ENCODE data around the gene KCTD3.

KCTD3 gene

GRCh38 chr1:215566556-215567490, at the start of gene KCTD3:
TSS of gene KCTD3 (plus strand) at chr1:215567304. CDS start at chr1:215567686, 382 bp downstream.
- peak; percentile 1 for DNase-seq (ENCODE audit: low read depth)

- no peak for DNase-seq (ENCODE audit: low read depth)
These were observed 49.6 kb upstream of the KCTD3 start for GRCh38 chr1:215517441-215517891.

GRCh38 chr1:215518594-215518993, 48.5 kb upstream of the KCTD3 start:
- no peak for DNase-seq (ENCODE audit: low read depth)

GRCh38 chr1:215521279-215521678, 45.8 kb upstream of the KCTD3 start:
- DNase-seq (ENCODE audit: low read depth), result no peak

- no peak for DNase-seq (ENCODE audit: low read depth)
These were observed 43.8 kb upstream of the KCTD3 start for GRCh38 chr1:215523128-215523861.

GRCh38 chr1:215523906-215524305, 43.2 kb upstream of the KCTD3 start:
- no peak for DNase-seq (ENCODE audit: low read depth)

GRCh38 chr1:215526147-215526845, 40.8 kb upstream of the KCTD3 start:
- DNase-seq (ENCODE audit: low read depth), result no peak

GRCh38 chr1:215526846-215527151, 40.3 kb upstream of the KCTD3 start:
- DNase-seq (ENCODE audit: low read depth), result no peak

GRCh38 chr1:215529111-215529510, 38.0 kb upstream of the KCTD3 start:
- DNase-seq (ENCODE audit: low read depth), result no peak

- no peak for DNase-seq (ENCODE audit: low read depth)
These were observed 37.5 kb upstream of the KCTD3 start for GRCh38 chr1:215529571-215529970.

GRCh38 chr1:215530401-215530984, 36.6 kb upstream of the KCTD3 start:
- DNase-seq (ENCODE audit: low read depth), result no peak

GRCh38 chr1:215539803-215540570, 27.1 kb upstream of the KCTD3 start:
- DNase-seq (ENCODE audit: low read depth), result no peak

GRCh38 chr1:215542301-215542700, 24.8 kb upstream of the KCTD3 start:
- no peak for DNase-seq (ENCODE audit: low read depth)

GRCh38 chr1:215543191-215543606, 23.9 kb upstream of the KCTD3 start:
- no peak for DNase-seq (ENCODE audit: low read depth)

GRCh38 chr1:215543806-215544205, 23.3 kb upstream of the KCTD3 start:
- no peak for DNase-seq (ENCODE audit: low read depth)

- DNase-seq (ENCODE audit: low read depth), result no peak
These were observed 22.5 kb upstream of the KCTD3 start for GRCh38 chr1:215544566-215544965.

- DNase-seq (ENCODE audit: low read depth), result no peak
These were observed 22.0 kb upstream of the KCTD3 start for GRCh38 chr1:215545096-215545495.

- DNase-seq (ENCODE audit: low read depth), result no peak
These were observed 20.1 kb upstream of the KCTD3 start for GRCh38 chr1:215547011-215547410.

- DNase-seq (ENCODE audit: low read depth), result no peak
These were observed 15.3 kb upstream of the KCTD3 start for GRCh38 chr1:215551806-215552205.

GRCh38 chr1:215554865-215555264, 12.2 kb upstream of the KCTD3 start:
- DNase-seq (ENCODE audit: low read depth), result no peak

- no peak for DNase-seq (ENCODE audit: low read depth)
These were observed 11.6 kb upstream of the KCTD3 start for GRCh38 chr1:215555531-215555930.

Measured in activated T-helper 1 cell treated with Interleukin-2 at 50 U/mL for 16 hours (primary cell).